ENCODE results near the gene BMPR1B. TPM values are rescaled to one million over a fixed set of nuclear protein-coding genes. Genes with fewer than 3 reads are reported as not detected.

The BMPR1B gene
- total RNA-seq, 1 experiment from 2014 or later = 0.62 TPM

GRCh38 chr4:94763005-94763404 is 5.2 kb downstream of the BMPR1B start:
- in situ Hi-C loops (cut with HindIII; ENCODE audit: low pct_unique_long_range_greater_than_20kb, low sequenced_read_pairs) = no loop called here
- no peak overlapping the region for H3K27ac ChIP-seq (ENCODE audit: low read length)
- no peaks in the 10 kb centered on the region for H3K9me3 ChIP-seq (ENCODE audit: control insufficient read depth, insufficient read depth, low read depth, low read length)
- no TSS peak for BruUV-seq (replicated peaks)
- ChIA-PET CTCF (interaction anchor here (0.6 kb wide), 1 partner anchor 115 kb away, joined by 3 read pairs; no protein-coding TSS in a partner anchor), POLR2A (no interaction called here)
- DNase-seq (ENCODE audit: low read depth, low spot score) = no peak
- no peak overlapping the region for H3K4me3 ChIP-seq (ENCODE audit: low read depth in 2 of 2, low read length in 2 of 2)
- no peaks in the 10 kb centered on the region for H3K36me3 ChIP-seq (ENCODE audit: control insufficient read depth, insufficient read depth, low read length)
- ATAC-seq = no peak
- intact Hi-C loops (cut with micrococcal nuclease; ENCODE audit: unreplicated experiment) = no loop called here
- TF ChIP-seq SIN3A (IDR thresholded peaks at IDR 0.05; ENCODE audit: borderline replicate concordance, insufficient read depth, low read depth, low read length) (no peak), CTCF (IDR thresholded peaks at IDR 0.05) (no peak), TCF7L2 (IDR thresholded peaks at IDR 0.05; ENCODE audit: low read depth, low read length) (no peak), REST (IDR thresholded peaks at IDR 0.05; ENCODE audit: insufficient read depth in 1 of 2, low read depth in 2 of 2, low read length in 1 of 2) (no peak), POLR2AphosphoS5 (IDR thresholded peaks at IDR 0.05; ENCODE audit: low read depth, low read length) (no peak)
- H3K4me1 ChIP-seq (ENCODE audit: control insufficient read depth, insufficient read depth, low read length) = no peaks in the 10 kb centered on the region
- peaks cover 10% of the 10 kb centered on the region for H3K27me3 ChIP-seq (ENCODE audit: control insufficient read depth, insufficient read depth, low read length)

- TF ChIP-seq REST (IDR thresholded peaks at IDR 0.05; ENCODE audit: insufficient read depth in 1 of 2, low read depth in 2 of 2, low read length in 1 of 2) (no peak), POLR2AphosphoS5 (IDR thresholded peaks at IDR 0.05; ENCODE audit: low read depth, low read length) (no peak), SIN3A (IDR thresholded peaks at IDR 0.05; ENCODE audit: borderline replicate concordance, insufficient read depth, low read depth, low read length) (no peak), CTCF (IDR thresholded peaks at IDR 0.05) (no peak), TCF7L2 (IDR thresholded peaks at IDR 0.05; ENCODE audit: low read depth, low read length) (no peak)
- Histone ChIP-seq H3K27me3 (ENCODE audit: control insufficient read depth, insufficient read depth, low read length) (peaks cover 9% of the 10 kb centered on the region), H3K36me3 (ENCODE audit: control insufficient read depth, insufficient read depth, low read length) (no peaks in the 10 kb centered on the region), H3K4me1 (ENCODE audit: control insufficient read depth, insufficient read depth, low read length) (no peaks in the 10 kb centered on the region), H3K4me3 (ENCODE audit: low read depth in 2 of 2, low read length in 2 of 2) (no peak overlapping the region), H3K27ac (ENCODE audit: low read length) (no peak overlapping the region), H3K9me3 (ENCODE audit: control insufficient read depth, insufficient read depth, low read depth, low read length) (no peaks in the 10 kb centered on the region)
- ATAC-seq = no peak
- in situ Hi-C loops (cut with HindIII; ENCODE audit: low pct_unique_long_range_greater_than_20kb, low sequenced_read_pairs) (no loop called here), intact Hi-C loops (cut with micrococcal nuclease; ENCODE audit: unreplicated experiment) (no loop called here)
- CTCF ChIA-PET = no interaction called here
- no TSS peak for BruUV-seq (replicated peaks)
- POLR2A ChIA-PET = no interaction called here
- no peak for DNase-seq (ENCODE audit: low read depth, low spot score)
These were observed 5.7 kb downstream of the BMPR1B start for GRCh38 chr4:94763500-94763899.
